Lower lobe of right lung (tissue), 2 donors: ENCODE measurements around the gene NACAD. TPM values are rescaled to one million over a fixed set of nuclear protein-coding genes. Genes with fewer than 3 reads are reported as not detected.

Experiments
- ATAC-seq, 2 donors: fragments of 200-7000 bp; cut with Tn5 transposase; one replicate each; pipeline ENCODE4 v1.9.1; 2020 to 2022; ENCODE audit warnings: mild to moderate bottlenecking in 2 of 2, moderate library complexity in 2 of 2
- DNase-seq: peaks from one replicate; pipeline ENCODE4 v3.0.0-alpha.2; 2020
- H3K27ac ChIP-seq: fragments of 200-600 bp; one replicate; pipeline ENCODE4 v1.8.0; 2022
- H3K27me3 ChIP-seq: fragments of 200-600 bp; one replicate; pipeline ENCODE4 v1.8.0; 2022; ENCODE audit warnings: low read depth
- H3K36me3 ChIP-seq: fragments of 200-600 bp; one replicate; pipeline ENCODE4 v1.8.0; 2022; ENCODE audit warnings: mild to moderate bottlenecking
- H3K4me1 ChIP-seq: fragments of 200-600 bp; one replicate; pipeline ENCODE4 v1.8.0; 2022
- H3K4me3 ChIP-seq: fragments of 200-600 bp; one replicate; pipeline ENCODE4 v1.8.0; 2022; ENCODE audit warnings: mild to moderate bottlenecking
- H3K9me3 ChIP-seq: fragments of 200-600 bp; one replicate; pipeline ENCODE4 v1.8.0; 2022
- CTCF ChIP-seq: fragments of 200-600 bp; IDR thresholded peaks from one replicate; pipeline ENCODE4 v1.8.0; 2022; ENCODE audit warnings: antibody characterized with exemption, mild to moderate bottlenecking
- intact Hi-C: fragments of 100-400 bp; cut with DNase I; formaldehyde crosslinking; loops from one replicate; pipeline ENCODE4 v1.11.0; 2022
- total RNA-seq: library from RNA; stranded (reverse); fragmentation: NEBNext Ultra II Directional; extraction: Animal tissue kit (Norgen Biotek cat#: 25700); gene quantifications from one replicate; pipeline ENCODE4 v1.2.1, GENCODE V29; 2021
- donor health status: DM: no; HTN: yes; CAD: no; lungs with severe emphysema.

The NACAD gene
- total RNA-seq, 1 donor from 2014 or later, result 2.5 TPM

GRCh38 chr7:45085619-45086200 lies 3.1 kb downstream of the NACAD start:
- Histone ChIP-seq H3K9me3 (no peaks in the 10 kb centered on the region), H3K36me3 (no peaks in the 10 kb centered on the region), H3K27ac (no peak overlapping the region), H3K27me3 (peaks cover 11% of the 10 kb centered on the region), H3K4me1 (peaks cover 14% of the 10 kb centered on the region), H3K4me3 (no peak overlapping the region)
- DNase-seq (no peak), ATAC-seq (no peak)
- no peak for TF ChIP-seq CTCF
- intact Hi-C loops, result no loop called here

GRCh38 chr7:45084901-45085618 lies 3.7 kb downstream of the NACAD start:
- H3K4me3 ChIP-seq, result no peak overlapping the region
- ATAC-seq, result no peak
- peaks cover 11% of the 10 kb centered on the region for H3K27me3 ChIP-seq
- H3K4me1 ChIP-seq, result peaks cover 14% of the 10 kb centered on the region
- no peak for DNase-seq
- intact Hi-C loops, result no loop called here
- no peaks in the 10 kb centered on the region for H3K9me3 ChIP-seq
- TF ChIP-seq CTCF, result no peak
- H3K36me3 ChIP-seq, result no peaks in the 10 kb centered on the region
- no peak overlapping the region for H3K27ac ChIP-seq

- H3K4me1 ChIP-seq, result peaks cover 13% of the 10 kb centered on the region
- no peak for DNase-seq
- H3K36me3 ChIP-seq, result no peaks in the 10 kb centered on the region
- no peak overlapping the region for H3K27ac ChIP-seq
- no peak overlapping the region for H3K4me3 ChIP-seq
- H3K9me3 ChIP-seq, result no peaks in the 10 kb centered on the region
- no peak for ATAC-seq
- no peak for TF ChIP-seq CTCF
- H3K27me3 ChIP-seq, result peaks cover 7% of the 10 kb centered on the region
- intact Hi-C loops, result no loop called here
Observed at GRCh38 chr7:45084336-45084735, 4.4 kb downstream of the NACAD start.

GRCh38 chr7:45082831-45083331 lies 5.9 kb downstream of the NACAD start:
- TF ChIP-seq CTCF, result no peak
- ATAC-seq (no peak), DNase-seq (no peak)
- Histone ChIP-seq H3K27ac (no peak overlapping the region), H3K36me3 (no peaks in the 10 kb centered on the region), H3K4me3 (no peak overlapping the region), H3K9me3 (no peaks in the 10 kb centered on the region), H3K4me1 (no peaks in the 10 kb centered on the region), H3K27me3 (no peaks in the 10 kb centered on the region)
- intact Hi-C loops, result no loop called here

- H3K9me3 ChIP-seq, result no peaks in the 10 kb centered on the region
- no peak for TF ChIP-seq CTCF
- intact Hi-C loops, result no loop called here
Observed at GRCh38 chr7:45082031-45082830, 6.5 kb downstream of the NACAD start.

More at GRCh38 chr7:45082031-45082830, 6.5 kb downstream of the NACAD start:
- no peaks in the 10 kb centered on the region for H3K27me3 ChIP-seq
- ATAC-seq (peak in 1 of 2 donors; percentile 9), DNase-seq (no peak)
- peaks cover 6% of the 10 kb centered on the region for H3K36me3 ChIP-seq
- no peak overlapping the region for H3K4me3 ChIP-seq
- no peak overlapping the region for H3K27ac ChIP-seq
- no peaks in the 10 kb centered on the region for H3K4me1 ChIP-seq
